Osteoblast (primary cell): ENCODE results near the gene LRRC3. TPM values are rescaled to one million over a fixed set of nuclear protein-coding genes. Genes with fewer than 3 reads are reported as not detected.
A peak's percentile ranks its signal among the peaks of the same experiment; 100 is the strongest.

Experiments used
- DNase-seq: peaks from one replicate; pipeline ENCODE4 v3.0.0; 2011; ENCODE audit warnings: low spot score, mixed read lengths; ENCODE audit not compliant: insufficient read length; ENCODE audit errors: missing footprints
- H2AFZ ChIP-seq: 2 replicates; pipeline ENCODE4 v1.6.0; 2011; ENCODE audit warnings: mild to moderate bottlenecking, low read length
- H3K27ac ChIP-seq: 2 replicates; pipeline ENCODE4 v1.5.1; 2011; ENCODE audit warnings: mild to moderate bottlenecking, low read depth, low read length, moderate library complexity
- H3K27me3 ChIP-seq: 2 replicates; pipeline ENCODE4 v1.6.0; 2012; ENCODE audit warnings: mild to moderate bottlenecking, control low read depth, inconsistent platforms, low read length, moderate library complexity; ENCODE audit not compliant: insufficient read depth
- H3K36me3 ChIP-seq: 2 replicates; pipeline ENCODE4 v1.5.1; 2011; ENCODE audit warnings: mild to moderate bottlenecking, low read length, control low read depth, moderate library complexity; ENCODE audit not compliant: insufficient read depth
- H3K4me1 ChIP-seq: 2 replicates; pipeline ENCODE4 v1.5.1; 2011; ENCODE audit warnings: mild to moderate bottlenecking, low read length, control low read depth, moderate library complexity; ENCODE audit not compliant: insufficient read depth
- H3K4me2 ChIP-seq: 2 replicates; pipeline ENCODE4 v1.6.0; 2011; ENCODE audit warnings: mild to moderate bottlenecking, low read length; ENCODE audit not compliant: insufficient read depth
- H3K4me3 ChIP-seq: fragments of 200-600 bp; sonication (generic); 3 replicates; pipeline ENCODE4 v1.5.1; 2012; ENCODE audit warnings: mild to moderate bottlenecking, low read length, inconsistent platforms; ENCODE audit not compliant: insufficient read depth
- H3K79me2 ChIP-seq: 2 replicates; pipeline ENCODE4 v1.6.0; 2012; ENCODE audit warnings: mild to moderate bottlenecking, low read length, control low read depth, inconsistent platforms; ENCODE audit not compliant: insufficient read depth
- H3K9me3 ChIP-seq: 2 replicates; pipeline ENCODE4 v1.5.1; 2011; ENCODE audit warnings: low read depth, low read length, control low read depth
- H4K20me1 ChIP-seq: 2 replicates; pipeline ENCODE4 v1.6.0; 2012; ENCODE audit warnings: mild to moderate bottlenecking, low read length, control low read depth; ENCODE audit not compliant: insufficient read depth
- total RNA-seq: library from RNA; depleted of rRNA; stranded (reverse); fragments of >200 nt; gene quantifications from 2 replicates; pipeline ENCODE4 v1.2.3, GENCODE V29; 2012
- TF ChIP-seq, protein P1 (sequence below): IDR thresholded peaks from 2 replicates; pipeline ENCODE4 v1.5.1; 2011; ENCODE audit warnings: mild to moderate bottlenecking, low read depth, low read length, moderate library complexity; ENCODE audit errors: extremely low read depth

Gene LRRC3
- total RNA-seq, 1 donor, result 0.72 TPM

DNA sequence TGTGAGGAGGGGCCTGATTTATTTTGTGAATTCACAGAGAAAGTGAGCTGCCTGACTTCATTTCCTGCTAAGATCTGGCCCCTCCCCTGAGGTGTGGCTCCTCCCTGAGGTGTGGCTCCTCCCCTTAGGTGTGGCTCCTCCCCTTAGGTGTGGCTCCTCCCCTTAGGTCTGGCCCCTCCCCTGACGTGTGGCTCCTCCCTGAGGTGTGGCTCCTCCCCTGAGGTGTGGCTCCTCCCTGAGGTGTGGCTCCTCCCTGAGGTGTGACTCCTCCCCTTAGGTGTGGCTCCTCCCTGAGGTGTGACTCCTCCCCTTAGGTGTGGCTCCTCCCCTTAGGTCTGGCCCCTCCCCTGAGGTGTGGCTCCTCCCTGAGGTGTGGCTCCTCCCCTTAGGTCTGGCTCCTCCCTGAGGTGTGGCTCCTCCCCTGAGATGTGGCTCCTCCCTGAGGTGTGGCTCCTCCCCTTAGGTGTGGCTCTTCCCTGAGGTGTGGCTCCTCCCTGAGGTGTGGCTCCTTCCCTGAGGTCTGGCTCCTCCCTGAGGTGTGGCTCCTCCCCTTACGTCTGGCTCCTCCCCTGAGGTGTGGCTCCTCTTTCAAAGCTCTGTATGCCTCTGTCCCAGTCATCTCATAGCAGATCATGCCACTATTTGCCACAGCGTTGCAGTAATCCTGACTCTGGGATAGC, 26.9 kb upstream of the LRRC3 start:
- peak; percentile 22 for DNase-seq

DNA sequence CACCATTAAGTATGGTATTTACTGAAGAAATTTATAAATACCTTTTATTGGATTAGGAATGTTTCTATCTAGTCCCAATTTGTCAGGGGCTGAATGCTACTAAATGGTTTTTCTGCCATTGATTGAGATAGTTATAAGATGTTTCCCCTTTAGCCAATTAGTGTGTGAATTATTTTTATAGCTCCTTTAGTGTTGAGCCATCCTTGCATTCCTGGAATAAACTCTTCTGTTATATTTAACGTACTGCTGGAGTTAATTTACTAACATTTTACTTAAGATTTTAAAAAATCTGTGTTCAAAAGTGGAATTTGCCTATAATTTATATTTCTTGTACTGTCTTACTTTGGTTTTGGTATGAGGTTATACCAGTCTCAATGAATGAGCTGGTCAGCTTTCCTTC, 25.4 kb upstream of the LRRC3 start:
- Histone ChIP-seq H4K20me1 (no peaks in the 10 kb centered on the region), H3K27ac (no peak overlapping the region), H3K4me3 (no peak overlapping the region), H2AFZ (no peak overlapping the region), H3K36me3 (no peaks in the 10 kb centered on the region), H3K27me3 (no peaks in the 10 kb centered on the region), H3K4me1 (no peaks in the 10 kb centered on the region), H3K79me2 (no peaks in the 10 kb centered on the region), H3K4me2 (no peak overlapping the region), H3K9me3 (no peaks in the 10 kb centered on the region)
- TF ChIP-seq, protein P1, sequence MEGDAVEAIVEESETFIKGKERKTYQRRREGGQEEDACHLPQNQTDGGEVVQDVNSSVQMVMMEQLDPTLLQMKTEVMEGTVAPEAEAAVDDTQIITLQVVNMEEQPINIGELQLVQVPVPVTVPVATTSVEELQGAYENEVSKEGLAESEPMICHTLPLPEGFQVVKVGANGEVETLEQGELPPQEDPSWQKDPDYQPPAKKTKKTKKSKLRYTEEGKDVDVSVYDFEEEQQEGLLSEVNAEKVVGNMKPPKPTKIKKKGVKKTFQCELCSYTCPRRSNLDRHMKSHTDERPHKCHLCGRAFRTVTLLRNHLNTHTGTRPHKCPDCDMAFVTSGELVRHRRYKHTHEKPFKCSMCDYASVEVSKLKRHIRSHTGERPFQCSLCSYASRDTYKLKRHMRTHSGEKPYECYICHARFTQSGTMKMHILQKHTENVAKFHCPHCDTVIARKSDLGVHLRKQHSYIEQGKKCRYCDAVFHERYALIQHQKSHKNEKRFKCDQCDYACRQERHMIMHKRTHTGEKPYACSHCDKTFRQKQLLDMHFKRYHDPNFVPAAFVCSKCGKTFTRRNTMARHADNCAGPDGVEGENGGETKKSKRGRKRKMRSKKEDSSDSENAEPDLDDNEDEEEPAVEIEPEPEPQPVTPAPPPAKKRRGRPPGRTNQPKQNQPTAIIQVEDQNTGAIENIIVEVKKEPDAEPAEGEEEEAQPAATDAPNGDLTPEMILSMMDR, result no peak
- peak; percentile 48 for DNase-seq

More for the DNA sequence above, 26.9 kb upstream of the LRRC3 start:
- no peak overlapping the region for H3K4me3 ChIP-seq
- H2AFZ ChIP-seq, result no peak overlapping the region
- H3K27me3 ChIP-seq, result no peaks in the 10 kb centered on the region
- H3K79me2 ChIP-seq, result no peaks in the 10 kb centered on the region
- H4K20me1 ChIP-seq, result no peaks in the 10 kb centered on the region
- H3K4me1 ChIP-seq, result no peaks in the 10 kb centered on the region
- H3K27ac ChIP-seq, result no peak overlapping the region
- no peaks in the 10 kb centered on the region for H3K9me3 ChIP-seq
- TF ChIP-seq, protein P1, result no peak
- H3K36me3 ChIP-seq, result no peaks in the 10 kb centered on the region
- H3K4me2 ChIP-seq, result no peak overlapping the region

DNA sequence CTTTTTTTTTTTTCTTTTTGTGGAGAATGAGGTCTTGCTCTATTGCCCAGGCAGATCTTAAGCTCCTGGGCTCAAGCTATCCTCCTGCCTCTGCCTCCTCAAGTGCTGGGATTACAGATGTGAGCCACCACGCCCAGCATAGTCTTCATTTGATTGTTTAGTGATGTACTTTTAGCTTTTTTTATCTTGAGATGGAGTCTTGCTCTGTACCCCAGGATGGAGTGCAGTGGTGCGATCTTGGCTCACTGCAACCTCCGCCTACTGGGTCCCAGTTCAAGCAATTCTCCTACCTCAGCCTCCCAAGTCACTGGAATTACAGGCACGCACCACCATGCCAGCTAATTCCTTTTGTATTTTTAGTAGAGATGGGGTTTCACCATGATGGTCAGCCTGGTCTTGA, 24.0 kb upstream of the LRRC3 start:
- Histone ChIP-seq H3K4me2 (no peak overlapping the region), H3K27me3 (no peaks in the 10 kb centered on the region), H3K27ac (no peak overlapping the region), H3K4me3 (no peak overlapping the region), H3K9me3 (no peaks in the 10 kb centered on the region), H2AFZ (no peak overlapping the region), H3K79me2 (no peaks in the 10 kb centered on the region), H3K4me1 (no peaks in the 10 kb centered on the region), H4K20me1 (no peaks in the 10 kb centered on the region), H3K36me3 (no peaks in the 10 kb centered on the region)
- DNase-seq, result no peak
- TF ChIP-seq, protein P1, result no peak

DNA sequence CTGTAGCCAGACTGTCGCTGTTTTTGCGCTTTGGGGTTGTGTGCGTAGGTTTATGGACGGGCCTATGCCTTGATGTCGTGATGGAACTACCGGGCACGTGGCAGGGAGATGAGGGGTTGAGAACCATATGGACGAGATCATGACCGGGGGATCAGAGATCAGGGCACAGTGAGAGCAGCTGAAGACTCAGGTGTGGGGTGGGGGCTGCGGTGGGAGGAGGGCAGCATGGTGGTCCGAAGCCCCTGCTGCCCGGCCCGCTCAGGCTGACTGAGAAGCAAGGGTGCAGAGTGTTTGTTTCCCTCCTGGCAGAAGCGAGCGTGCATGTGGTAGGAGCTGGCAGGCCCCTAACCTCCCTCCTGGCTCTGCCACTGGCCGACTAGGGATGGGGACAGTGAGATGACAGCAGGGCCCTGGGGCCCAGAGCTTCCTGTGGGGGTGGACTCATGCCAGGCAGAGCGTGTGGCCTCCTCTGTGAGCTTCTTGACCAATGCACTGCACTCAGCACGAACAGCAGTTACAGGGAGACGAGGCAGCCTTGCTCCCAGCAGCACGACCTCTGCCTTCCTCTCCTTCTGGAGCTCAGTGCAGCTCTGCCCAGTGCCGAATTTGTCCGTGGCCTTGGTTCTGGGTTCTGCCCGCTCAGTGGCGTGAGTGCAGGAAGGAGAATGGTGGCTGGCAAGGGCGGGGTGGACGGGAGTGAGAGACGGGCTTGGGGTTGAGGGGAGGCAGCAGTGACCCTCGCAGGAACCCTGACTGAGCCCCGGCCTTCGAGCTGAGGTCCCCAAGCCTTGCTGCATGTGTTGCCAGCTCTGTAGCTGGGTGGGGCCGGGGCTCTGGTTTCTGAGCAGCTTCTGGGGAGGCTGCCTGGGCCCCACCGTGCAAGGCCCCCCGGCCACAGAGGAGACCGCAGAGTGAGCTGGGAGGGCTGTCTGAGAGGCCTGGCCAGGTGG, 22.2 kb upstream of the LRRC3 start:
- H3K4me1 ChIP-seq, result no peaks in the 10 kb centered on the region
- no peaks in the 10 kb centered on the region for H3K27me3 ChIP-seq
- no peaks in the 10 kb centered on the region for H3K9me3 ChIP-seq
- H3K36me3 ChIP-seq, result no peaks in the 10 kb centered on the region
- peak; percentile 54 for DNase-seq
- H2AFZ ChIP-seq, result no peak overlapping the region
- TF ChIP-seq, protein P1, result no peak
- H3K27ac ChIP-seq, result no peak overlapping the region
- H4K20me1 ChIP-seq, result no peaks in the 10 kb centered on the region
- H3K4me3 ChIP-seq, result no peak overlapping the region
- no peaks in the 10 kb centered on the region for H3K79me2 ChIP-seq
- H3K4me2 ChIP-seq, result no peak overlapping the region
